COR-L47 (cell line): Measurements from ENCODE around the gene SIRT6.
"Not testable (repeated sequence)": the region's sequence is repeated elsewhere in the genome, so short reads cannot be mapped to it uniquely, and the experiment has no call there.

ENCODE experiments used
- DNase-seq: peaks from one replicate; lab custom pipeline; 2025; lab: John Stamatoyannopoulos, UW

SIRT6 gene

GRCh38 chr19:4174213-4174894 lies 8.0 kb downstream of the SIRT6 start:
- no peak for DNase-seq

- no peak for DNase-seq
Measured at GRCh38 chr19:4173479-4174212, 8.7 kb downstream of the SIRT6 start.

DNA sequence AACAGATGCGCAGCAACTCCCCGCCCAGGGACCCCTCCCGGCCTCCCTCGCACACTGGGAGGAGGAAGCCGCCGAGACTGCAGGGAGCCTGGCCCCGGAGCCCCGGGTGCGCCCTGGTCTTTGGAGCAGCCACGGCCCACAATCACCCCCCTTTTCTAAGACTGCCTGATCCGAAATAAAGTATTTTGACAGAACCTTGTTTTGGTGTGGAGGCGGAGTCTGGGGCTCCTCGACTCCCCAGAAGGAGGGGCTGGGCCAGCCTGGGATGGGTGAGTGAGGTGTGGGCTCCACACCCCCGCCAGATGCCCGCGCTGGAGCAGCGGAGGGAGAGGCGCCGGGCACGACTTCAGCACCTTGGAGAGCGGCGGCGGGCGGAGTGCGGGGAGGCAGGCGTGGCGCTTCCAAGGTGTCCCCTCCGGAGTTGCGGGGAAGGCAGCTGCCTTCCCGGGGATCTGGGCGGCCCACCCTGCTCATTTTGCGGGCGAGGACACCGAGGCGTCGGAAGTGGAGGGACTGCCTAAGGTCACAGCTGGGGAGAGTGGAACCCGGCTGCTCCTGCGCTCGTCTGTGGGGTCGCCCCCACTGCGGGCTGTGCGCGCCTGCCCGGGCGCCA lies 9.4 kb downstream of the SIRT6 start:
- peak; percentile 18 for DNase-seq

- no peak for DNase-seq
Measured at GRCh38 chr19:4171676-4172075, 10.7 kb downstream of the SIRT6 start.

GRCh38 chr19:4164262-4164661 lies 18.1 kb downstream of the SIRT6 start:
- no peak for DNase-seq

GRCh38 chr19:4161415-4162077 lies 20.8 kb downstream of the SIRT6 start:
- DNase-seq = no peak

DNA sequence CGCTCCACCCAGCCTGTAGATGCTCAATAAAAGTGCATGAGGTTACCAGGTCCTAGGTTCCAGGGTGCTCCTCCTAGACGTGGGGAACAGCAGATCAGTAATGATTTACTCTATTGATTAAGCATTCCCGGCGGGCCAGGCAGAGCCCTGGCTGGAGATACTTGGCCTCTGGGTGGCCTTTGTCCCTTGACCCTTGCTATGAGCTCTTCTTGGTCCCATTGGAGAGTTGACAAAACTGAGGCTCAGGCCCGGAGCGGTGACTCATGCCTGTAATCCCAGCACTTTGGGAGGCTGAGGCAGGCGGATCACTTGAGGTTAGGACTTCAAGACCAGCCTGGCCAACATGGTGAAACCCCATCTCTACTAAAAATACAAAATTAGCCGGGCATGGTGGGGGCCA lies 24.4 kb downstream of the SIRT6 start:
- DNase-seq = not testable (repeated sequence)

DNA sequence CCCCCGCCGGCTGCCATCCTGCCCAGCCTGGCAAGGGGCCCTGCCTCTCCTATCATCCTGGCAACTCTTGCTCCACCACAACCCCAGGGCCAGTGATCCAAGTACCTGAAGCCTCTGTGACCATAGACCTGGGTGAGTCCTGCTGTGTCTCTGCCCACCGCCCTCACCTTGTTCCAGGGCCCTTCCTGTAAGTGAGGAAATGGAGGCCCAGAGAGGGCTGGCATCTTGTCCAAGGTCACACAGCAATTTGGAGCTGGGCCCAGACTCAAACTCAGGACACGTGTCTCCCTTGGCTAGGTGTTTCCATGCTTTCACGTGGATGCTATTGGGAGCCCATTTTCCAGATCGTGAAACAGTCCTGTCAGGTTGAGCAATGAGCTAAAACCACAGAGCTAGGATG lies 25.2 kb downstream of the SIRT6 start:
- no peak for DNase-seq

GRCh38 chr19:4154571-4155312 lies 27.6 kb downstream of the SIRT6 start:
- no peak for DNase-seq

- no peak for DNase-seq
Measured at GRCh38 chr19:4152241-4152998, 29.9 kb downstream of the SIRT6 start.

DNA sequence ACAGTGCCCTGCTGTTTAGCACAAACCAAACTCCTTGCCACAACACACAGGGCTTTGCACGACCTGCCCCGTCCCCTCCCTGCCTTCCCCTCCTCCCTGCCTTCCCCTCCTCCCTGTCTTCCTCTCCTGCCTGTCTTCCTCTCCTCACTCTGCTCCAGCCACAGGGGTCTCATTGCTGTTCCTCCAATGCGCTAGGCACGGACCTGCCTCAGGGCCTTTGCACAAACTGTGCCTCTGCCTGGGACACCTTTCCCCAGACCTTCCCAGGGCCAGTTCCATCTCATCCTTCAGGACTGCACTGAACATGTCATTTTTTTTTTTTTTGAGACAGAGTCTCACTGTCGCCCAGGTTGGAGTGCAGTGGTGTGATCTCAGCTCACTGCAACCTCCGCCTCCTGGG lies 30.7 kb downstream of the SIRT6 start:
- no peak for DNase-seq

DNA sequence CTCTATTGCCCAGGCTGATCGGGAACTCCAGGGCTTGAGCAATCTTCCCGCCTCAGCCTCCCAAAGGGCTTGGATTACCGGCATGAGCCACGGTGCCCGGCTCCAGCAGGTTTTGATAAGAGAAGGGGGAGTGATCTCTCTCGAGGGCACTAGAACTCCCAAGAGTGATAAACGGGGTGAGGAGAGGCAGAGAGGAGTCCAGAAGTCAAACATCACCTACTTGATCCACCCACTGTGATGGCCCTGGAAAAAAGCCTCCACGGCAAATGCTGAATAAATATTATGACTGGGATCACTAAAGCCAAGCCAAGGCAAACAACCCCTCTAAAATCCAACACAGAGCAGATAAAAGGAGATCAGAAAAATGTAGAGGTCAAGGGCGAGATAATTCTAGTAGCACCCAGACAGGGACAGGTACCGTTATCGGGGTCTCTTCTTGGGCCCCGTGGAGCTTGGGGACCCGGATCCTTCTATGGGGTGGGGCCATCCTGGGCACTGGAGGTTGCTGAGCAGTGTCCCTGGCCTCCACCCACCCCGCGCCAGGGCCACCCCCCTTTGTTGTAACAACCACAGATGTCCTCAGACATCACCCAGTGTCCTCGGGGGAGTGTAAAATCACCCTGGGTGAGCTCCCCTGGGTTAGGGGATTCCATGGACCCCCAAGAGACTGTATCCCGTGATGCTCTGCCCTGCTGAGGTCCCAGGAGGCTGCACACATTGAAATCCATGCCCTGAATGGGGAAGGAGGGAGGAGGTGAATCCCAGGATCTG lies 32.7 kb downstream of the SIRT6 start:
- DNase-seq = no peak

DNA sequence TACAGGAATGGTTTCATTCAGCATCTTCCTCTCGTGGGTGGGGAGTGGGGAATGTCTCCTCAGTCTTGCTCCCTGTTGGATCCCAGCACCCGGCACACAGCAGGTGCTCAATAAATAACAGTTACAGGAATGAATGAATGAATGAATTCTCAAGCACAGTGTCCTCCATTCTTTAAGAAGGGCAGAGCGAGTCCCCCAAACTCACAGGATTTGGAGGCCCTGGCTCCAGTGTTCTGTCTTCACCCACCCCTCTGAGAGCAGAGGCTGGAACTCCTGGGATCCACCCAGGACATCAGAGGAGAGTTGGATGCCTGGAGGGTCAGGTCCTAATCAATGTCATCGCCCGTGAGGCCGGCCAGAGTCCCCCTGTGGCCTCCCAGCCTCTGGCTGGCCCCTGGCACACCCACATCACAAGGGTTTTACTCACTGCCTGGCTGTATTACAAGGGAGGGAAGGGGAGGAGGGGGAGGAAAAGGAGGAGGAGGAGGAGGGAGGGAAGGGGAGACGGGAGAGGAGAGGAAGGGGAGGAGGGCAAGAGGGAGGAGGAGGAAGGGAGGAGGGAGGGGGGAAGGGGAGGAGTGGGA lies 37.6 kb downstream of the SIRT6 start:
- no peak for DNase-seq

DNA sequence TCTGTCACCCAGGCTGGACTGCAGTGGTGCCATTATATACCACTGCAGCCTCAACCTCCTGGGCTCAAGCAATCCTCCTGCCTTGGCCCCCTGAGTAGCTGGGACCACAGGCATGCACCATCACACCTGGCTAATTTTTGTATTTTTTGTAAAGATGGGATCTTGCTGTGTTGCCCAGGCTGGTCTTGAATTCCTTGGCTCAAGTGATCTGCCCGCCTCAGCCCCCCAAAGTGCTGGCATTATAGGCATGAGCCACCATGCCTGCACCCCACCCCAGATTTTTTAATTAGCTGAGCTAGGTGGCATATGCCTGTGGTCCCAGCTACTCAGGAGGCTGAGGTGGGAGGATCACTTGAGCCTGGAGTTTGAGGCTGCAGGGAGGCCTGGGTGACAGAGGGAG lies 39.4 kb downstream of the SIRT6 start:
- not testable (repeated sequence) for DNase-seq

- peak; percentile 68 for DNase-seq
Measured at GRCh38 chr19:4140237-4140711, 42.1 kb downstream of the SIRT6 start.

DNA sequence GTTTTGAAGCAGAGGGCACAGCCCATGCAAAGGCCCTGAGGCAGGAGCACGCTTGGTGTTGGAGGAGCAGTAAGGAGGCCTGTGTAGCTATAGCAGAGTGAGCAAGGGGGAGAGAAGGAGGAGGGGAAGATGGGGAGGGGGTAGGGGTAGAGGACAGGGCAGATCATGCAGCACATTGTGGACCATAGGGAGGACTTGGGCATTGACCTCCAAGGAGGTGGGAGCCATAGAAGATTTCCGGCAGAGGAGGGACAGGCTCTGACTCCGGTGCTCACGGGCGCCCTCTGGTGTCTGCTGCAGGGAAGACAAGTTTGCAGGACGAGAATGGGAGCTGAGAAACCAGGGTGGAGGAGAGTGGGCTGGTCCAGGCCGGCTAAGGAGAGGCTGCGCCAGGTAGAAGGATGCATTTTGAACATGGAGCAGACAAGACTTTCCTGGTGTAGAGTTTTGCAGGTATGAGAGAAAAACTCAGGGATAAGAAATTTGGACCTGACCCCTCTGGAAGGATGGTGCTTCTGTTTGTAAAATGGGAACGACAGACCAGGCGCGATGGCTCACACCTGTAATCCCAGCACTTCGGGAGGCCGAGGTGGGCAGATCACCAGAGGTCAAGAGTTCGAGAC lies 42.6 kb downstream of the SIRT6 start:
- peak; percentile 20 for DNase-seq

- DNase-seq = no peak
Measured at GRCh38 chr19:4138445-4138844, 43.9 kb downstream of the SIRT6 start.

DNA sequence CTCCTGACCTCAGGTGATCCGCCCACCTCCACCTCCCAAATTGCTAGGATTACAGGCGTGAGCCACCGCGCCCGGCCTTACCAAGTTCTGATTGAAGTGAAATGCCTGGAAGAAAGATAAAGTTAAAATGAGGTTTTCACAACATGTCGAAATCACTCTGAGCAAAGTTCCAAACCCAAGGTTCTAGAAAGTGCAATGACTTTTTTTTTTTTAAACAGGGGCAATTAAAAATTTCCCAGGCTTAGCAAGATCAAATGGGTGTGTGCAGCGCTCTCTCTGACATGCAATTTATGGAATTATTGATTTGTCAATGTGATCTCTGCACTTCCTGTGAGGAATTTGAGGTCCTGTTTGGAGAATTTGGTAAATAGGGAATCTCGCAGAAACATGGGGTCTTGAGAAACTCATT lies 45.7 kb downstream of the SIRT6 start:
- no peak for DNase-seq

DNA sequence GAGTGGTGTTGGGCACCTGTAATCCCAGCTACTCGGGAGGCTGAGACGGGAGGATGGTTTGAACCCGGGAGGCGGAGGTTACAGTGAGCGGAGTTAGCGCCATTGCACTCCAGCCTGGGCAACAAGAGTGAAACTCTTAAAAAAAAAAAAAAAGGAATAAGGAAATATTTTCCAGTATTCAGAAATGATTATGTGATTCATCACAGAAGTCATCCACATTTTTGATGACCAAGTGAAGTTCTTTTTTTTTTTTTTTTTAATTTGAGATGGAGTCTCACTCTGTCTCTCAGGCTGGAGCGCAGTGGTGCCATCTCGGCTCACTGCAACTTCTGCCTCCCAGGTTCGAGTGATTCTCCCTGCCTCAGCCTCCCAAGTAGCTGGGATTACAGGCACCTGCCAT lies 47.0 kb downstream of the SIRT6 start:
- DNase-seq = not testable (repeated sequence)
